ENCODE data around the gene KLK3.

- TF ChIP-seq, protein P1, sequence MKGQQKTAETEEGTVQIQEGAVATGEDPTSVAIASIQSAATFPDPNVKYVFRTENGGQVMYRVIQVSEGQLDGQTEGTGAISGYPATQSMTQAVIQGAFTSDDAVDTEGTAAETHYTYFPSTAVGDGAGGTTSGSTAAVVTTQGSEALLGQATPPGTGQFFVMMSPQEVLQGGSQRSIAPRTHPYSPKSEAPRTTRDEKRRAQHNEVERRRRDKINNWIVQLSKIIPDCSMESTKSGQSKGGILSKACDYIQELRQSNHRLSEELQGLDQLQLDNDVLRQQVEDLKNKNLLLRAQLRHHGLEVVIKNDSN (IDR thresholded peaks at IDR 0.05): no peak
- no peak for TF ChIP-seq FOXM1 (IDR thresholded peaks at IDR 0.05; ENCODE audit: borderline replicate concordance, low read depth)
- TF ChIP-seq CEBPB (IDR thresholded peaks at IDR 0.05): no peak
- no peak for TF ChIP-seq CREB1 (IDR thresholded peaks at IDR 0.05; ENCODE audit: low read depth)
- no peak for TF ChIP-seq RAD21 (IDR thresholded peaks at IDR 0.05; ENCODE audit: low read depth)
- TF ChIP-seq TEAD4 (IDR thresholded peaks at IDR 0.05): no peak
- TF ChIP-seq MAX (IDR thresholded peaks at IDR 0.05): no peak
Measured at GRCh38 chr19:50874211-50874610, 19.5 kb downstream of the KLK3 start.

All from Ishikawa (cell line).